Lower leg skin (tissue), 3 donors: ENCODE data around the gene TBX4.

Experiments
- POLR2A ChIP-seq, 2 donors: fragments of 450-650 bp; IDR thresholded peaks; one replicate each; pipeline ENCODE4 v1.6.1; 2016 to 2017; ENCODE audit warnings: antibody characterized with exemption in 2 of 2, mild to moderate bottlenecking in 1 of 2, moderate library complexity in 1 of 2
- TF ChIP-seq, protein P1 (sequence below), 3 donors: fragments of 450-650 bp; IDR thresholded peaks; one replicate each; pipeline ENCODE4 v1.5.1; 2016; ENCODE audit warnings: antibody characterized with exemption in 3 of 3, mild to moderate bottlenecking in 3 of 3, moderate library complexity in 2 of 3

DNA sequence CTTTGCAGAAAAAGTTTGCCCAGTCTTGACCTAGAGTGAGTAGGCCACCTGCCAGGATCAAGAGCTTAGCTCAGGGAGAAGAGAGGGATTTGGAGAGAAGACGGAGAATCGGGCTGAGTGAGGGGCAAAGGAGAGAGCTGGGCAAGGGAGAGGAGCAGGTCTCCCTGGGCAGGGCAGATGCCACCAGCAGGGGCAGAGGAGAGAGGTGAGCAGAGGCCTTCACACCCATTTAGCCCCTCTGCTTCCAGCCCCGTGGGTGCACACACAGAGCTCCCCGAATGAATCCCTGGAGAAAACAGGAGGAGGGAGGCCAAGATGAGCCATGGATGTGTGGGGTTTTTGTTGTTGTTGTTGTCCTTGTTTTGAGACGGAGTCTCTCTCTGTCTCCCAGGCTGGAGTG, 29.2 kb downstream of the TBX4 start:
- TF ChIP-seq, protein P1, sequence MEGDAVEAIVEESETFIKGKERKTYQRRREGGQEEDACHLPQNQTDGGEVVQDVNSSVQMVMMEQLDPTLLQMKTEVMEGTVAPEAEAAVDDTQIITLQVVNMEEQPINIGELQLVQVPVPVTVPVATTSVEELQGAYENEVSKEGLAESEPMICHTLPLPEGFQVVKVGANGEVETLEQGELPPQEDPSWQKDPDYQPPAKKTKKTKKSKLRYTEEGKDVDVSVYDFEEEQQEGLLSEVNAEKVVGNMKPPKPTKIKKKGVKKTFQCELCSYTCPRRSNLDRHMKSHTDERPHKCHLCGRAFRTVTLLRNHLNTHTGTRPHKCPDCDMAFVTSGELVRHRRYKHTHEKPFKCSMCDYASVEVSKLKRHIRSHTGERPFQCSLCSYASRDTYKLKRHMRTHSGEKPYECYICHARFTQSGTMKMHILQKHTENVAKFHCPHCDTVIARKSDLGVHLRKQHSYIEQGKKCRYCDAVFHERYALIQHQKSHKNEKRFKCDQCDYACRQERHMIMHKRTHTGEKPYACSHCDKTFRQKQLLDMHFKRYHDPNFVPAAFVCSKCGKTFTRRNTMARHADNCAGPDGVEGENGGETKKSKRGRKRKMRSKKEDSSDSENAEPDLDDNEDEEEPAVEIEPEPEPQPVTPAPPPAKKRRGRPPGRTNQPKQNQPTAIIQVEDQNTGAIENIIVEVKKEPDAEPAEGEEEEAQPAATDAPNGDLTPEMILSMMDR (IDR thresholded peaks at IDR 0.05), result no peak
- no peak for TF ChIP-seq POLR2A (IDR thresholded peaks at IDR 0.05)
